ENCODE results near the gene CLEC6A. TPM values are rescaled to one million over a fixed set of nuclear protein-coding genes. Genes with fewer than 3 reads are reported as not detected.

CLEC6A gene

Small RNAs within 50 kb of the gene (small RNA-seq; reads per million reads assigned to genes)
- gene RNU6-275P = not detected

All from skeletal muscle satellite cell (primary cell).